Gastroesophageal sphincter (tissue), 3 donors: Measurements from ENCODE around the gene TRIO.

Source experiments
- EP300 ChIP-seq: sonication (generic); formaldehyde crosslinking; IDR thresholded peaks from one replicate; pipeline ENCODE4 v1.6.1; 2017; ENCODE audit warnings: antibody characterized with exemption, mild to moderate bottlenecking
- POLR2AphosphoS5 ChIP-seq: sonication (generic); formaldehyde crosslinking; IDR thresholded peaks from one replicate; pipeline ENCODE4 v1.6.1; 2017; ENCODE audit warnings: antibody characterized with exemption
- TF ChIP-seq, protein P1 (sequence below), 4 experiments: fragments of 200-600 bp in 2 of 4; fragments of 450-650 bp in 2 of 4; sonication (generic) in 1 of 4; IDR thresholded peaks; one replicate each; pipeline ENCODE4 v1.5.1; 2017 to 2019; ENCODE audit warnings: antibody characterized with exemption in 4 of 4, mild to moderate bottlenecking in 2 of 4, moderate library complexity in 2 of 4

DNA sequence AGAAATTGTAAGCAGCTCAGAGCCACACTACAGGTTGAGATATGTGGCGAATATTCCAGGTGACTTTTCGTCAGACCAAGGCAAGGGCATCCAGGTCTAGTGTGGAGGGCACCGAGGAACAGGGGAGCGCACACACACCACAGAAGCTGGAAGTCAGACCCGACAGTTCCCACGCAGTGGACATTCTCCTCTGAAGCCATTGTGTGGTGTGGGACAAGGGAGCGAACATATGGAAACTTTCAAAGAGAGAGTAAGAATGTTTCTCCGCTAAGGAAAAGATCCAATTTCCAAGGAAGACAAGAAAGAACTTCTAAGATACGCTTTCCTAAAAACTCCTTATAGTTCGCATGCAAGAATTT is 297.1 kb downstream of the TRIO start:
- TF ChIP-seq, protein P1, sequence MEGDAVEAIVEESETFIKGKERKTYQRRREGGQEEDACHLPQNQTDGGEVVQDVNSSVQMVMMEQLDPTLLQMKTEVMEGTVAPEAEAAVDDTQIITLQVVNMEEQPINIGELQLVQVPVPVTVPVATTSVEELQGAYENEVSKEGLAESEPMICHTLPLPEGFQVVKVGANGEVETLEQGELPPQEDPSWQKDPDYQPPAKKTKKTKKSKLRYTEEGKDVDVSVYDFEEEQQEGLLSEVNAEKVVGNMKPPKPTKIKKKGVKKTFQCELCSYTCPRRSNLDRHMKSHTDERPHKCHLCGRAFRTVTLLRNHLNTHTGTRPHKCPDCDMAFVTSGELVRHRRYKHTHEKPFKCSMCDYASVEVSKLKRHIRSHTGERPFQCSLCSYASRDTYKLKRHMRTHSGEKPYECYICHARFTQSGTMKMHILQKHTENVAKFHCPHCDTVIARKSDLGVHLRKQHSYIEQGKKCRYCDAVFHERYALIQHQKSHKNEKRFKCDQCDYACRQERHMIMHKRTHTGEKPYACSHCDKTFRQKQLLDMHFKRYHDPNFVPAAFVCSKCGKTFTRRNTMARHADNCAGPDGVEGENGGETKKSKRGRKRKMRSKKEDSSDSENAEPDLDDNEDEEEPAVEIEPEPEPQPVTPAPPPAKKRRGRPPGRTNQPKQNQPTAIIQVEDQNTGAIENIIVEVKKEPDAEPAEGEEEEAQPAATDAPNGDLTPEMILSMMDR (IDR thresholded peaks at IDR 0.05), result no peak
- TF ChIP-seq POLR2AphosphoS5 (no peak), EP300 (no peak)
